ENCODE measurements around the gene SLC47A2. TPM values are rescaled to one million over a fixed set of nuclear protein-coding genes. Genes with fewer than 3 reads are reported as not detected.

Gene SLC47A2
- total and polyA plus RNA-seq, 8 donors, result 0.78 TPM; not detected in 7

GRCh38 chr17:19756546-19756945 lies 40.2 kb upstream of the SLC47A2 start:
- Histone ChIP-seq H3K9me3 (no peaks in the 10 kb centered on the region), H3K36me3 (no peaks in the 10 kb centered on the region), H3K27me3 (peaks cover 0 to 6% (median 0%) of the 10 kb centered on the region in 3 donors), H3K4me1 (peaks cover 6 to 22% (median 18%) of the 10 kb centered on the region in 4 donors), H3K27ac (no peak overlapping the region), H3K4me3 (no peak overlapping the region)
- intact Hi-C loops (cut with DNase I; ENCODE audit: low total_unique reads), result loop anchor here (5.0 to 10.0 kb wide), 2 partner anchors 102 to 239 kb away; no protein-coding TSS in a partner anchor
- TF ChIP-seq EP300 (IDR thresholded peaks at IDR 0.05) (no peak), POLR2A (IDR thresholded peaks at IDR 0.05) (no peak), POLR2AphosphoS5 (IDR thresholded peaks at IDR 0.05) (no peak)
- TF ChIP-seq, protein P1, sequence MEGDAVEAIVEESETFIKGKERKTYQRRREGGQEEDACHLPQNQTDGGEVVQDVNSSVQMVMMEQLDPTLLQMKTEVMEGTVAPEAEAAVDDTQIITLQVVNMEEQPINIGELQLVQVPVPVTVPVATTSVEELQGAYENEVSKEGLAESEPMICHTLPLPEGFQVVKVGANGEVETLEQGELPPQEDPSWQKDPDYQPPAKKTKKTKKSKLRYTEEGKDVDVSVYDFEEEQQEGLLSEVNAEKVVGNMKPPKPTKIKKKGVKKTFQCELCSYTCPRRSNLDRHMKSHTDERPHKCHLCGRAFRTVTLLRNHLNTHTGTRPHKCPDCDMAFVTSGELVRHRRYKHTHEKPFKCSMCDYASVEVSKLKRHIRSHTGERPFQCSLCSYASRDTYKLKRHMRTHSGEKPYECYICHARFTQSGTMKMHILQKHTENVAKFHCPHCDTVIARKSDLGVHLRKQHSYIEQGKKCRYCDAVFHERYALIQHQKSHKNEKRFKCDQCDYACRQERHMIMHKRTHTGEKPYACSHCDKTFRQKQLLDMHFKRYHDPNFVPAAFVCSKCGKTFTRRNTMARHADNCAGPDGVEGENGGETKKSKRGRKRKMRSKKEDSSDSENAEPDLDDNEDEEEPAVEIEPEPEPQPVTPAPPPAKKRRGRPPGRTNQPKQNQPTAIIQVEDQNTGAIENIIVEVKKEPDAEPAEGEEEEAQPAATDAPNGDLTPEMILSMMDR (IDR thresholded peaks at IDR 0.05), result no peak
- WGBS, 5 donors, result 39 to 63% (median 56%) methylated on average over 10 of the region's 10 CpGs
- DNase-seq, result no peak

DNA sequence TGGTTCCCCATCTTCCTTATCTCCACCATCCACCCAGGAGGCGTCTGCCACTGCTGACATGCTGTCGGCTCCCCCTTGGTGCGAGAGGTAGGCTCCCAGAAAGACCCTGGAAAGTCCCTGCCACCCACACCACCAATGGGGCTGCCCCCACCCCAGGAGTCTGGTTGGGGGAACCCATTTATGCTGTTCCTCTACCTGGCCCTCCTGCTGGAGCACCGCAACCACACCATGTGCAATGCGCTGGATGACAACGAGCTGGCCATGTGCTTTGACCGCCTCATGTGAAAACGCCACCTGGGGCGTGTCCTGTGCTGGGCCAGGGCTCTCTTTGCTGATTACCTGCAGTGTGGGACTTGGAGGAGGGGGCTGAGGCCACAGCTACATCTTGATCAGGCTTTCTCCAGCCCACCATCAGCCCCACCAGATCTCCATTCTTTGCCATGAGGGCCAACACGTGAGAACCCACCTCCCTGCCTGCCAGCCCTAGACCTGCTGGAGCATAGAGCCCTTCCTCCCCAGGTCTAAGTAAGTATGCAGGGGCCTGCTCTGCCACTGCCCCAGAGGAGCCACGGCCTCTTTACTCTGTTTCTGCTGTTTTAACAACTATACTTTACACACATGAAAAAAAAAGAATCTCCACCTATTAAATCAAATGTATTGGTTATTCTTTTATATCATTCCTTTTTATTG lies 39.6 kb upstream of the SLC47A2 start:
- TF ChIP-seq POLR2A (IDR thresholded peaks at IDR 0.05), result no peak
- Histone ChIP-seq H3K9me3 (no peaks in the 10 kb centered on the region), H3K4me3 (no peak overlapping the region), H3K36me3 (no peaks in the 10 kb centered on the region), H3K27me3 (peaks cover 0 to 6% (median 0%) of the 10 kb centered on the region in 3 donors), H3K4me1 (peaks cover 6 to 23% (median 19%) of the 10 kb centered on the region in 4 donors), H3K27ac (no peak overlapping the region)
- intact Hi-C loops (cut with DNase I; ENCODE audit: low total_unique reads), result loop anchor here (5.0 to 10.0 kb wide), 2 partner anchors 101 to 239 kb away; no protein-coding TSS in a partner anchor
- no peak for DNase-seq
- WGBS, 5 donors, result 86 to 94% (median 86%) methylated on average over 11 of the region's 11 CpGs

DNA sequence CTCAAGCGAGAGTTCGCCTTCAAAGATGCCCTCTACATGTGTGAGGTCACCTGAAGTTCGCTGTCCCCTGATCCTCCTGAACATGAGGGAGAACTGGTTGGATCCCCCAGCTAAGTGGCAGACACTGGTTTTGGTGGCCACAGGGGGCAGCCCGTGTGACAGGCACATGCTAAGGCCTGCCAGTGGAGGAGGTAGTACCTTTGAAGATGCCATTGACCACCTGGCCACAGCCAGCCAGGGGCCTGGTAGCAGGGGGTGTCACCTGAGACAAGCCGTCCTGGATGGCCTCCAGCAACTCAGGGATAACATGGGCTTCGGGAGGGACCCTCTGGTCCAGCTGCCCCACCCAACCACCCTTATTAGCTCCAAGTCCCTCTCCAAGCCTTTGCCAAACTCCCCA lies 39.0 kb upstream of the SLC47A2 start:
- Histone ChIP-seq H3K9me3 (no peaks in the 10 kb centered on the region), H3K4me3 (no peak overlapping the region), H3K36me3 (no peaks in the 10 kb centered on the region), H3K27ac (no peak overlapping the region), H3K27me3 (peaks cover 0 to 6% (median 0%) of the 10 kb centered on the region in 3 donors), H3K4me1 (peaks cover 6 to 27% (median 23%) of the 10 kb centered on the region in 4 donors)
- intact Hi-C loops (cut with DNase I; ENCODE audit: low total_unique reads), result loop anchor here (5.0 to 10.0 kb wide), 2 partner anchors 101 to 238 kb away; no protein-coding TSS in a partner anchor
- TF ChIP-seq POLR2A (IDR thresholded peaks at IDR 0.05), result no peak
- TF ChIP-seq, protein P1 (IDR thresholded peaks at IDR 0.05), result no peak
- no peak for TF ChIP-seq EP300 (IDR thresholded peaks at IDR 0.05)
- TF ChIP-seq POLR2AphosphoS5 (IDR thresholded peaks at IDR 0.05), result no peak
- 77 to 90% (median 87%) methylated on average over 5 to 6 of the region's 6 CpGs for WGBS, 5 donors
- DNase-seq, result no peak

- peak in 1 of 2 donors; percentile 82 for DNase-seq
- WGBS, 5 donors, result 49 to 70% (median 50%) methylated on average over 8 to 12 of the region's 12 CpGs
- peak overlapping the region; percentile 61 to 86 (median 81) for H3K27ac ChIP-seq
- H3K4me3 ChIP-seq, result no peak overlapping the region
- TF ChIP-seq POLR2A (IDR thresholded peaks at IDR 0.05), result no peak
- peak in 2 of 3 donors; percentile 40 to 67 for TF ChIP-seq POLR2AphosphoS5 (IDR thresholded peaks at IDR 0.05)
- TF ChIP-seq EP300 (IDR thresholded peaks at IDR 0.05), result no peak
- TF ChIP-seq, protein P1 (IDR thresholded peaks at IDR 0.05), result peak in 5 of 7 experiments; percentile 31 to 67 (median 63)
- H3K4me1 ChIP-seq, result peaks cover 7 to 34% (median 30%) of the 10 kb centered on the region in 4 donors
- H3K27me3 ChIP-seq, result peaks cover 0 to 6% (median 0%) of the 10 kb centered on the region in 3 donors
- H3K9me3 ChIP-seq, result no peaks in the 10 kb centered on the region
- intact Hi-C loops (cut with DNase I; ENCODE audit: low total_unique reads), result loop anchor here (10.0 kb wide), 1 partner anchor 99 kb away; no protein-coding TSS in a partner anchor
- H3K36me3 ChIP-seq, result no peaks in the 10 kb centered on the region
Observed at GRCh38 chr17:19753661-19754463, 37.5 kb upstream of the SLC47A2 start.

Measured in stomach (tissue), 9 donors.